DOHH2 (cell line): Measurements from ENCODE around the gene ASTN1.

Experiments
- EZH2phosphoT487 ChIP-seq: fragments of 200-600 bp; sonication (generic); IDR thresholded peaks from 2 replicates; pipeline ENCODE4 v1.6.1; 2017; ENCODE audit warnings: borderline replicate concordance, mild to moderate bottlenecking, antibody characterized with exemption, low read length, moderate library complexity, mixed read lengths
- TF ChIP-seq, protein P1 (sequence below): fragments of 200-600 bp; sonication (generic); IDR thresholded peaks from one replicate; pipeline ENCODE4 v1.5.1; 2014; ENCODE audit warnings: antibody characterized with exemption, mild to moderate bottlenecking, low read depth, low read length; ENCODE audit not compliant: poor library complexity, severe bottlenecking

DNA sequence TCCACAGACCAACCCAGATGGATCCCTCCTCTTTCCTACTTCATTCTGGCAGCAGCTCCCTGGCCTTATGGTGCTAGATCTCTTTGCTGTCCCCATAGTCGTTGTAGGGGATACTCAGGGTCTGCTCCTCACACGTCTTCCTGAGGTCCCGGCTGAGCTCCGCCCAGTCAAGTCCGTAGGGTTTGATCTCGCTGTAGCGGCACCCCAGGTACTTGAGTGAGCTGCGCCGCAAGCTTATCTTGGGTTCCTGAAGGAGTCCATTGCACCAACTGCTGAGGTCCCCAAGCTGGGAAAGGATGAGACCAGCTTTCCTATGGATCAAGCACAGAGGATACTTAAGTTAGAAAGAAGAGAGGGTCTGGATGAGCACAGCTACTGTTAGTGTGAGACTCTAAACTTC, 300.3 kb downstream of the ASTN1 start:
- TF ChIP-seq, protein P1, sequence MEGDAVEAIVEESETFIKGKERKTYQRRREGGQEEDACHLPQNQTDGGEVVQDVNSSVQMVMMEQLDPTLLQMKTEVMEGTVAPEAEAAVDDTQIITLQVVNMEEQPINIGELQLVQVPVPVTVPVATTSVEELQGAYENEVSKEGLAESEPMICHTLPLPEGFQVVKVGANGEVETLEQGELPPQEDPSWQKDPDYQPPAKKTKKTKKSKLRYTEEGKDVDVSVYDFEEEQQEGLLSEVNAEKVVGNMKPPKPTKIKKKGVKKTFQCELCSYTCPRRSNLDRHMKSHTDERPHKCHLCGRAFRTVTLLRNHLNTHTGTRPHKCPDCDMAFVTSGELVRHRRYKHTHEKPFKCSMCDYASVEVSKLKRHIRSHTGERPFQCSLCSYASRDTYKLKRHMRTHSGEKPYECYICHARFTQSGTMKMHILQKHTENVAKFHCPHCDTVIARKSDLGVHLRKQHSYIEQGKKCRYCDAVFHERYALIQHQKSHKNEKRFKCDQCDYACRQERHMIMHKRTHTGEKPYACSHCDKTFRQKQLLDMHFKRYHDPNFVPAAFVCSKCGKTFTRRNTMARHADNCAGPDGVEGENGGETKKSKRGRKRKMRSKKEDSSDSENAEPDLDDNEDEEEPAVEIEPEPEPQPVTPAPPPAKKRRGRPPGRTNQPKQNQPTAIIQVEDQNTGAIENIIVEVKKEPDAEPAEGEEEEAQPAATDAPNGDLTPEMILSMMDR: no peak
- TF ChIP-seq EZH2phosphoT487: no peak
